Hepatocyte (in vitro differentiated cells): Measurements from ENCODE around the gene BSN. TPM values are rescaled to one million over a fixed set of nuclear protein-coding genes. Genes with fewer than 3 reads are reported as not detected.

Experiments
- DNase-seq: peaks from one replicate; pipeline ENCODE4 v3.0.0-alpha.2; 2016; ENCODE audit warnings: low spot score
- H2AFZ ChIP-seq: fragments of 200-600 bp; sonication (generic); 2 replicates; pipeline ENCODE4 v1.6.0; 2016; ENCODE audit warnings: antibody characterized with exemption, mild to moderate bottlenecking
- H3K27ac ChIP-seq: fragments of 200-600 bp; sonication (generic); 2 replicates; pipeline ENCODE4 v1.5.1; 2016; ENCODE audit warnings: mild to moderate bottlenecking
- H3K27me3 ChIP-seq: fragments of 200-600 bp; sonication (generic); 2 replicates; pipeline ENCODE4 v1.6.1; 2016
- H3K36me3 ChIP-seq: fragments of 200-600 bp; sonication (generic); replicated peaks from 2 replicates; pipeline ENCODE4 v1.5.1; 2016; ENCODE audit warnings: low read depth; ENCODE audit not compliant: insufficient read depth
- H3K4me1 ChIP-seq: fragments of 200-600 bp; sonication (generic); 2 replicates; pipeline ENCODE4 v1.5.1; 2016; ENCODE audit warnings: mild to moderate bottlenecking, moderate library complexity; ENCODE audit not compliant: insufficient read depth
- H3K4me2 ChIP-seq: fragments of 200-600 bp; sonication (generic); 2 replicates; pipeline ENCODE4 v1.6.0; 2016
- H3K4me3 ChIP-seq: fragments of 200-600 bp; sonication (generic); 2 replicates; pipeline ENCODE4 v1.5.1; 2016; ENCODE audit warnings: mild to moderate bottlenecking
- H3K79me2 ChIP-seq: fragments of 200-600 bp; sonication (generic); 2 replicates; pipeline ENCODE4 v1.6.0; 2017; ENCODE audit warnings: mild to moderate bottlenecking
- H3K9me2 ChIP-seq: fragments of 200-600 bp; sonication (generic); replicated peaks from 2 replicates; pipeline ENCODE4 v1.6.0; 2017; ENCODE audit warnings: mild to moderate bottlenecking; ENCODE audit not compliant: insufficient read depth
- H3K9me3 ChIP-seq: fragments of 200-600 bp; sonication (generic); 2 replicates; pipeline ENCODE4 v1.5.1; 2016; ENCODE audit warnings: low read depth, mild to moderate bottlenecking
- H4K20me1 ChIP-seq: fragments of 200-600 bp; sonication (generic); 2 replicates; pipeline ENCODE4 v1.6.0; 2016; ENCODE audit warnings: mild to moderate bottlenecking; ENCODE audit not compliant: insufficient read depth, poor library complexity, severe bottlenecking
- EZH2 ChIP-seq: fragments of 200-600 bp; sonication (generic); IDR thresholded peaks from 2 replicates; pipeline ENCODE4 v1.6.1; 2016; ENCODE audit warnings: antibody characterized with exemption, mild to moderate bottlenecking, borderline replicate concordance
- EZH2phosphoT487 ChIP-seq: fragments of 200-600 bp; sonication (generic); IDR thresholded peaks from one replicate; pipeline ENCODE4 v1.6.1; 2018; ENCODE audit warnings: antibody characterized with exemption, mild to moderate bottlenecking, low read depth, moderate library complexity; ENCODE audit not compliant: unreplicated experiment, severe bottlenecking
- WGBS: methylation state at CpG from one replicate; pipeline ENCODE4 v1.1.6; 2016; ENCODE audit warnings: low lambda C conversion rate; ENCODE audit errors: missing lambda C conversion rate; 5-methylcytosine and 5-hydroxymethylcytosine counted together
- polyA plus RNA-seq: library from polyadenylated mRNA; unstranded; fragments of >200 nt; fragmentation: Nextera tagmentation; extraction: Ambion mirVana; gene quantifications from 2 replicates; pipeline ENCODE4 v1.2.1, GENCODE V29; 2016
- total RNA-seq: library from RNA; depleted of rRNA; stranded (reverse); fragments of >200 nt; gene quantifications from 2 replicates; pipeline ENCODE4 v1.2.3, GENCODE V29; 2014
- TF ChIP-seq, protein P1 (sequence below): fragments of 200-600 bp; sonication (generic); IDR thresholded peaks from 2 replicates; pipeline ENCODE4 v1.5.1; 2016; ENCODE audit warnings: antibody characterized with exemption, mild to moderate bottlenecking; ENCODE audit not compliant: poor library complexity

BSN gene
- total and polyA plus RNA-seq, 2 experiments from 2014 or later, result 0.37 to 0.44 TPM

DNA sequence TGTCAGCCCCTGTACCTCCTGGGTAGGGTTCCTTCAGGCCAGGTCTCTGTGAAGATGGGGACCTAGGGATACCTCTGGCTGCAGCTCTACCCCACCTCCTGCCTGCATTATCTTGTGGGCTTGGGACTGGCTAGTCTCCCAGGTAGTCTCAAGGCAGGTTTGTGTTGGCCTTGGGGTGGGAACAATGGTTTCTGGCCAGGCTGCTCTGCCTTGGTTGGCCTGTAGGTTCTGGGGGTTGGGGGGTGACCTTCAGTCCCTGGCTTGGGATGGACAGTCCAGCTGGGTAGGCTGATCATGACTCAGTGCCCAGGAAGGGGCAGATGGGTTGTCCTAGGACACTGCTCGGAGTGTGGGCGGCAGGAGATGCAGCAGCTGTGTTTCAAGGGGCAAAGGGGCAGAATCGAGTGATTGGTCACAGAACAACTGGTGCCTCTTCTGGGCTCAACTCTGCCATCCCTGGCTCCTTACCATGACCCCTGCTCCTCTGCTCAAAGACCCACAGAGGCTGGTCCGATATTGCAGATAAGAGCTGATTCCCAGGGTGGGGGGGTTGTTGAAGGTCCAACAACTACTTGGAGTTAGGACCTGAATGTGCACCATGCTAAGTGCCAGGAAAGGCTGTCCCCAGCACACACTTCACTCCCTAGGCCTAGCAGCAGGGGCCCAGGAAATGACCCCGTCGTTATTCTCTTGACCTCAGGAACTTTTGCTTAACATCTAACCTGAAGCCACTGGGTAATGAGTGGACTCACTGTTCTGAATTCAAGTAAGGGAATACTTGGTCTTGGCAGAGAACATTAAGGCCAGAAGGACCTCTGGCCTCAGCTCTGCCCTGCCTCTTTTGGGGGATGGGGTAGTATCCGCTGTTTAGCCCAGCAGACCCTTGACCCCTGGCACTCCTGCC, 18.1 kb upstream of the BSN start:
- no peaks in the 10 kb centered on the region for H3K36me3 ChIP-seq
- WGBS, result 79% methylated on average over 7 of the region's 7 CpGs
- H3K9me2 ChIP-seq, result no peaks in the 10 kb centered on the region
- no peak overlapping the region for H3K4me2 ChIP-seq
- H3K27ac ChIP-seq, result no peak overlapping the region
- TF ChIP-seq EZH2, result no peak
- no peak for TF ChIP-seq EZH2phosphoT487
- TF ChIP-seq, protein P1, sequence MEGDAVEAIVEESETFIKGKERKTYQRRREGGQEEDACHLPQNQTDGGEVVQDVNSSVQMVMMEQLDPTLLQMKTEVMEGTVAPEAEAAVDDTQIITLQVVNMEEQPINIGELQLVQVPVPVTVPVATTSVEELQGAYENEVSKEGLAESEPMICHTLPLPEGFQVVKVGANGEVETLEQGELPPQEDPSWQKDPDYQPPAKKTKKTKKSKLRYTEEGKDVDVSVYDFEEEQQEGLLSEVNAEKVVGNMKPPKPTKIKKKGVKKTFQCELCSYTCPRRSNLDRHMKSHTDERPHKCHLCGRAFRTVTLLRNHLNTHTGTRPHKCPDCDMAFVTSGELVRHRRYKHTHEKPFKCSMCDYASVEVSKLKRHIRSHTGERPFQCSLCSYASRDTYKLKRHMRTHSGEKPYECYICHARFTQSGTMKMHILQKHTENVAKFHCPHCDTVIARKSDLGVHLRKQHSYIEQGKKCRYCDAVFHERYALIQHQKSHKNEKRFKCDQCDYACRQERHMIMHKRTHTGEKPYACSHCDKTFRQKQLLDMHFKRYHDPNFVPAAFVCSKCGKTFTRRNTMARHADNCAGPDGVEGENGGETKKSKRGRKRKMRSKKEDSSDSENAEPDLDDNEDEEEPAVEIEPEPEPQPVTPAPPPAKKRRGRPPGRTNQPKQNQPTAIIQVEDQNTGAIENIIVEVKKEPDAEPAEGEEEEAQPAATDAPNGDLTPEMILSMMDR, result no peak
- no peak for DNase-seq
- H3K79me2 ChIP-seq, result no peaks in the 10 kb centered on the region
- no peak overlapping the region for H3K4me3 ChIP-seq
- no peaks in the 10 kb centered on the region for H3K9me3 ChIP-seq
- H2AFZ ChIP-seq, result no peak overlapping the region
- no peaks in the 10 kb centered on the region for H3K27me3 ChIP-seq
- H3K4me1 ChIP-seq, result no peaks in the 10 kb centered on the region
- no peaks in the 10 kb centered on the region for H4K20me1 ChIP-seq

DNA sequence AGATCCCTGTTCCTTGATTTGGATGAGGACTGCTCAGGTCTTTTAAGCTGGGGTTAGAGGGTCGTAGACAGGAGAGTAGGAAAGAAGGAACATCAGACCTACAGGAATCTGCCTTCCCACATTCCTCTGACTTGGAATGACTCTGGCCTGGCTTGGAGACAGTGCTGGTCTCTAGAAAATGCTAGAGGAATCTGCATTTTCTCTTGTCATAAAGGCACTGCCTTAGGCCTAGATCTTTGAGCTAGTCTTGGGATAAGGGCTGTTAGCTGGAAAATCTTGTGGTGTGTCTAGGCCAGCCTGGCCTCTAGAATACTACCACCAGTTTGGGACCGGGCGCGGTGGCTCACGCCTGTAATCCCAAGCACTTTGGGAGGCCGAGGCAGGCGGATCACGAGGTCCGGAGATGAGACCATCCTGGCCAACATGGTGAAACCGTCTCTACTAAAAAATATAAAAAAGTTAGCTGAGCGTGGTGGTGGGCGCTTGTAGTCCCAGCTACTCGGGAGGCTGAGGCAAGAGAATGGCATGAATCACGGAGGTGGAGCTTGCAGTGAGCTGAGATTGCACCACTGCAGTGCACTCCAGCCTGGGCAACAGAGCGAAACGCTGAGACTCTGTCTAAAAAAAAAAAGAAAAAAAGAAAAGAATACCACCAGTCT, 17.3 kb upstream of the BSN start:
- Histone ChIP-seq H3K9me2 (no peaks in the 10 kb centered on the region), H3K4me3 (no peak overlapping the region), H3K4me1 (no peaks in the 10 kb centered on the region), H3K27me3 (no peaks in the 10 kb centered on the region), H3K4me2 (no peak overlapping the region), H3K36me3 (no peaks in the 10 kb centered on the region), H2AFZ (no peak overlapping the region), H3K27ac (no peak overlapping the region), H3K9me3 (no peaks in the 10 kb centered on the region), H3K79me2 (no peaks in the 10 kb centered on the region), H4K20me1 (no peaks in the 10 kb centered on the region)
- no peak for DNase-seq
- 90% methylated on average over 14 of the region's 16 CpGs for WGBS
- TF ChIP-seq, protein P1, result no peak

DNA sequence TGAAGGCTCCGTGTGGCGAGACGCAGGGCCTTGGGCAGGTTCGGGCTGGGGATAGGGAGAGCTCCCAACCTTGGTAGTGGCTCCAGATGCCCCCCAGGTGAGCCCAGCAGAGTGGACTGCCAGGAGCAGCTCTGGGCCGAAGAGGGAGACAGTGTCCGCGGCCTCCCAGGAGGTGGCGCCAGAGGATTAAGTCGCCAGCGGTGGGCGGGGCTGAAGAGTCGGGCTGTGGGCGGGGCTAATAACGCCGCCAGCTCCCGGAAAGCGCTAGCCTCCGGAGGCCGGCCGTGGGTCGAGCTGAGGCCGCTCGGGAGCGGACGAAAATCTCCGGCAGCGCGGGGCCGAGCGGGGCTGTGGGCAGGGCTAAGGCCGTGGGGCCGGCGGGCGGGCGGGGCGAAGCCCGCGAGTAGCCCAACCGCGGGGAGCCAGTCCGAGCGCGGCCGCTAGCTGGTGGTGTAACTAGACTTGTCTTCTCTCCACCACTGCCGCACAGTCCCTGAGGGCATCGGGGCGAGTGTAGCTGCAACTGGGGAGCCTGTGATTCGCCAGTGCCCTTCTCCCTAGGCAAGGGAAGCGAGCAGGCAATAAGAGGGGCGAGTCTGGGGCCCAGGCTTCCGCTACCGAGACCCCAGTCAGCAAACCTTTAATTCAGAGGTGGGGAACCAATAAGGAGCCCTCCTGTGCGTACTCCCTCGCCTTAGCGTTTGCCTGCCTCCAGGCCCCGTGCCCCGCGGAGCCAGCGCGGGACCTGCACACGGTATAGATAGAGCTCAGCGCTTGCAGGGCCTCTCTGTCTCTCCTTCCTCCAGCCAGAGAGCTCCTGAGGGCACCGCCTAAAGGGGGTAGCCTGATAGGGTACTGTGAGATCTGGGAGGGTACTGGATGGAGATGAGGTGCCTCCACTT, 14.4 kb upstream of the BSN start:
- Histone ChIP-seq H3K36me3 (no peaks in the 10 kb centered on the region), H4K20me1 (no peaks in the 10 kb centered on the region), H2AFZ (peak overlapping the region; percentile 60), H3K4me3 (peak overlapping the region; percentile 25), H3K79me2 (no peaks in the 10 kb centered on the region), H3K9me2 (no peaks in the 10 kb centered on the region), H3K27me3 (peaks cover 7% of the 10 kb centered on the region), H3K9me3 (no peaks in the 10 kb centered on the region), H3K4me2 (peak overlapping the region; percentile 85), H3K27ac (peak overlapping the region; percentile 62), H3K4me1 (no peaks in the 10 kb centered on the region)
- TF ChIP-seq, protein P1, result peak; percentile 92
- TF ChIP-seq EZH2, result no peak
- no peak for TF ChIP-seq EZH2phosphoT487
- peak; percentile 99 for DNase-seq
- 1% methylated on average over 37 of the region's 63 CpGs for WGBS
